ENCODE measurements around the gene CHL1.

Gene CHL1

DNA sequence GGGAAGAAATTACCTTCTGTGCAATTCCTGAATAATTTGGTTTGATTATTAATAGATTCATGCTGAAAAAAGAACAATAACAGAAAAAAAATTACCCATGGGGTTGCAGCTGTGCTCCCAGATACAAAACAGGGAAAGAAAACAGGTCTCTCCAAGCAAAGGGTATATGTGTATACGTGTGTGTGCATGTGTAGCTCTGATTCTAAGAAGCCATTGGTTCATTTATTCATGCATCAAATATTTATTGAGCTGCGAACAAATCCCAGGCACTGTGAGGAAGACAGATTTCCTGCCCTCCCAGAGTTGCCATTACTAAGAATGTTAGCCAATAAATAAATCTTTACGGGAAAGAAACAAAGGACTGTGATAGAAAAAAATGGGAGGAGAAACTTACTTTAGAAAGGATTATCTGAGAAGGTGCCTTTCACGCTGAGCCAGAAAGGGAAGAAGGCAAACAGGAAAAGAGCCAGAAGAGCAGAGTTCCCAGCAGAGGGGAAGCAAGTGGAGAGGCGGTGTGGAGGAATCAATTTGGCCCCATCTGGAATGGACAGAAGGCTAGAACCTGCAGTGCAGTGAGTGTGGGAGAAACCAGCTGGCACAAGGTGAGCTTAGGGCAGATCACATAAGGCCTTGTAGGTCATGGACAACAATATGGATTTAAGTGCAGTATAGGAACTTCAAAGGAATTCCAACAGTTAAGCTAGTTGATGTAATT lies 20.7 kb downstream of the CHL1 start:
- Histone ChIP-seq H3K9me3 (ENCODE audit: control insufficient read depth, insufficient read depth, low read length) (no peaks in the 10 kb centered on the region), H3K27me3 (ENCODE audit: control insufficient read depth, low read length) (no peaks in the 10 kb centered on the region), H3K9me2 (replicated peaks; ENCODE audit: control insufficient read depth, low read length) (no peaks in the 10 kb centered on the region), H3F3A (ENCODE audit: control insufficient read depth, insufficient read depth) (no peaks in the 10 kb centered on the region), H3K4me3 (ENCODE audit: low read length) (no peak overlapping the region), H3K36me3 (ENCODE audit: control insufficient read depth, low read length) (no peaks in the 10 kb centered on the region), H3K4me2 (ENCODE audit: low read length) (no peak overlapping the region), H4K20me1 (ENCODE audit: control insufficient read depth, insufficient read depth, low read depth, low read length) (no peaks in the 10 kb centered on the region), H3K27ac (ENCODE audit: low read depth, low read length) (no peak overlapping the region), H3K79me2 (ENCODE audit: control insufficient read depth, low read length) (no peaks in the 10 kb centered on the region), H3K4me1 (ENCODE audit: control insufficient read depth, low read length) (peaks cover 16% of the 10 kb centered on the region)
- no peak for TF ChIP-seq EZH2phosphoT487 (IDR thresholded peaks at IDR 0.05; ENCODE audit: borderline replicate concordance, low read length)
- TF ChIP-seq, protein P1, sequence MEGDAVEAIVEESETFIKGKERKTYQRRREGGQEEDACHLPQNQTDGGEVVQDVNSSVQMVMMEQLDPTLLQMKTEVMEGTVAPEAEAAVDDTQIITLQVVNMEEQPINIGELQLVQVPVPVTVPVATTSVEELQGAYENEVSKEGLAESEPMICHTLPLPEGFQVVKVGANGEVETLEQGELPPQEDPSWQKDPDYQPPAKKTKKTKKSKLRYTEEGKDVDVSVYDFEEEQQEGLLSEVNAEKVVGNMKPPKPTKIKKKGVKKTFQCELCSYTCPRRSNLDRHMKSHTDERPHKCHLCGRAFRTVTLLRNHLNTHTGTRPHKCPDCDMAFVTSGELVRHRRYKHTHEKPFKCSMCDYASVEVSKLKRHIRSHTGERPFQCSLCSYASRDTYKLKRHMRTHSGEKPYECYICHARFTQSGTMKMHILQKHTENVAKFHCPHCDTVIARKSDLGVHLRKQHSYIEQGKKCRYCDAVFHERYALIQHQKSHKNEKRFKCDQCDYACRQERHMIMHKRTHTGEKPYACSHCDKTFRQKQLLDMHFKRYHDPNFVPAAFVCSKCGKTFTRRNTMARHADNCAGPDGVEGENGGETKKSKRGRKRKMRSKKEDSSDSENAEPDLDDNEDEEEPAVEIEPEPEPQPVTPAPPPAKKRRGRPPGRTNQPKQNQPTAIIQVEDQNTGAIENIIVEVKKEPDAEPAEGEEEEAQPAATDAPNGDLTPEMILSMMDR (IDR thresholded peaks at IDR 0.05; ENCODE audit: low read depth, low read length, poor library complexity, severe bottlenecking) = no peak

GRCh38 chr3:217948-218347 lies 21.4 kb downstream of the CHL1 start:
- H3K4me1 ChIP-seq (ENCODE audit: control insufficient read depth, low read length) = peaks cover 16% of the 10 kb centered on the region
- H3F3A ChIP-seq (ENCODE audit: control insufficient read depth, insufficient read depth) = no peaks in the 10 kb centered on the region
- no peaks in the 10 kb centered on the region for H3K79me2 ChIP-seq (ENCODE audit: control insufficient read depth, low read length)
- H3K36me3 ChIP-seq (ENCODE audit: control insufficient read depth, low read length) = no peaks in the 10 kb centered on the region
- H3K27me3 ChIP-seq (ENCODE audit: control insufficient read depth, low read length) = no peaks in the 10 kb centered on the region
- H3K4me2 ChIP-seq (ENCODE audit: low read length) = no peak overlapping the region
- no peaks in the 10 kb centered on the region for H3K9me3 ChIP-seq (ENCODE audit: control insufficient read depth, insufficient read depth, low read length)
- no peak overlapping the region for H3K4me3 ChIP-seq (ENCODE audit: low read length)
- TF ChIP-seq, protein P1 (IDR thresholded peaks at IDR 0.05; ENCODE audit: low read depth, low read length, poor library complexity, severe bottlenecking) = no peak
- TF ChIP-seq EZH2phosphoT487 (IDR thresholded peaks at IDR 0.05; ENCODE audit: borderline replicate concordance, low read length) = no peak
- H3K9me2 ChIP-seq (replicated peaks; ENCODE audit: control insufficient read depth, low read length) = no peaks in the 10 kb centered on the region
- H3K27ac ChIP-seq (ENCODE audit: low read depth, low read length) = no peak overlapping the region
- no peaks in the 10 kb centered on the region for H4K20me1 ChIP-seq (ENCODE audit: control insufficient read depth, insufficient read depth, low read depth, low read length)

- H3K9me3 ChIP-seq (ENCODE audit: control insufficient read depth, insufficient read depth, low read length) = no peaks in the 10 kb centered on the region; the same call in 1 of the 2 replicates
These were observed 32.0 kb downstream of the CHL1 start for GRCh38 chr3:228442-229182.

More at GRCh38 chr3:228442-229182, 32.0 kb downstream of the CHL1 start:
- Histone ChIP-seq H3K4me3 (ENCODE audit: low read length) (no peak overlapping the region), H3K27me3 (ENCODE audit: control insufficient read depth, low read length) (no peaks in the 10 kb centered on the region), H3K9me2 (replicated peaks; ENCODE audit: control insufficient read depth, low read length) (no peaks in the 10 kb centered on the region), H3K27ac (ENCODE audit: low read depth, low read length) (no peak overlapping the region), H3K79me2 (ENCODE audit: control insufficient read depth, low read length) (no peaks in the 10 kb centered on the region), H3K36me3 (ENCODE audit: control insufficient read depth, low read length) (no peaks in the 10 kb centered on the region), H3K4me1 (ENCODE audit: control insufficient read depth, low read length) (no peaks in the 10 kb centered on the region), H4K20me1 (ENCODE audit: control insufficient read depth, insufficient read depth, low read depth, low read length) (no peaks in the 10 kb centered on the region), H3F3A (ENCODE audit: control insufficient read depth, insufficient read depth) (no peaks in the 10 kb centered on the region), H3K4me2 (ENCODE audit: low read length) (no peak overlapping the region)
- no peak for TF ChIP-seq EZH2phosphoT487 (IDR thresholded peaks at IDR 0.05; ENCODE audit: borderline replicate concordance, low read length)
- TF ChIP-seq, protein P1 (IDR thresholded peaks at IDR 0.05; ENCODE audit: low read depth, low read length, poor library complexity, severe bottlenecking) = no peak
